Epithelial cell of esophagus (primary cell): Measurements from ENCODE around the gene GNPAT.

ENCODE experiments used
- DNase-seq: peaks from one replicate; pipeline ENCODE4 v3.0.0; 2010; ENCODE audit warnings: low read depth
- H3K4me3 ChIP-seq: 2 replicates; pipeline ENCODE4 v1.5.1; 2011; ENCODE audit warnings: mild to moderate bottlenecking, low read length, control low read depth
- TF ChIP-seq, protein P1 (sequence below): IDR thresholded peaks from 2 replicates; pipeline ENCODE4 v1.5.1; 2011; ENCODE audit warnings: low read depth, mild to moderate bottlenecking, low read length, control low read depth, inconsistent platforms; ENCODE audit not compliant: insufficient read depth; ENCODE audit errors: missing control alignments

Gene GNPAT

GRCh38 chr1:231324660-231325059 lies 83.6 kb downstream of the GNPAT start:
- TF ChIP-seq, protein P1, sequence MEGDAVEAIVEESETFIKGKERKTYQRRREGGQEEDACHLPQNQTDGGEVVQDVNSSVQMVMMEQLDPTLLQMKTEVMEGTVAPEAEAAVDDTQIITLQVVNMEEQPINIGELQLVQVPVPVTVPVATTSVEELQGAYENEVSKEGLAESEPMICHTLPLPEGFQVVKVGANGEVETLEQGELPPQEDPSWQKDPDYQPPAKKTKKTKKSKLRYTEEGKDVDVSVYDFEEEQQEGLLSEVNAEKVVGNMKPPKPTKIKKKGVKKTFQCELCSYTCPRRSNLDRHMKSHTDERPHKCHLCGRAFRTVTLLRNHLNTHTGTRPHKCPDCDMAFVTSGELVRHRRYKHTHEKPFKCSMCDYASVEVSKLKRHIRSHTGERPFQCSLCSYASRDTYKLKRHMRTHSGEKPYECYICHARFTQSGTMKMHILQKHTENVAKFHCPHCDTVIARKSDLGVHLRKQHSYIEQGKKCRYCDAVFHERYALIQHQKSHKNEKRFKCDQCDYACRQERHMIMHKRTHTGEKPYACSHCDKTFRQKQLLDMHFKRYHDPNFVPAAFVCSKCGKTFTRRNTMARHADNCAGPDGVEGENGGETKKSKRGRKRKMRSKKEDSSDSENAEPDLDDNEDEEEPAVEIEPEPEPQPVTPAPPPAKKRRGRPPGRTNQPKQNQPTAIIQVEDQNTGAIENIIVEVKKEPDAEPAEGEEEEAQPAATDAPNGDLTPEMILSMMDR: no peak
- H3K4me3 ChIP-seq: no peak overlapping the region
- no peak for DNase-seq

DNA sequence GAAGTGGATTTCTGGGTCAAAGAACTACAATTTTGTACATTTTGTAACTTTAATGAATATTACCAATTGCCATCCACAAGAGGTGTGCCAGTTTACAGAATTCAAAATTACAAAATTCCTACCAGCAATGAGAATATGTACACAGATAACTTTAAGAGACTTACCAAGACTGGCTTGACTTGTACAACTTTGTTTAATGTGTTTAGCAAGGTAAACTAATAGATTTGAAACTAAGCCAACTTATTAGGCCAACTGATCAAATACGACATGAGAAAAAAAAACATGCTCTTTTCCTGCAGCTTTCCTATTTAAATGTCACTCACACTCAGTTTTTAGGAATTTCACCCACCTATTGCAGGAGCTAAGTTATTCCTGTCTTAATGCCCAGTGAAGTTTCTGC lies 85.2 kb downstream of the GNPAT start:
- TF ChIP-seq, protein P1: no peak
- DNase-seq: no peak
- no peak overlapping the region for H3K4me3 ChIP-seq
